Esophagus muscularis mucosa (tissue), 3 donors: ENCODE data around the gene ABCA9.

ENCODE experiments used
- EP300 ChIP-seq: sonication (generic); formaldehyde crosslinking; IDR thresholded peaks from one replicate; pipeline ENCODE4 v1.6.1; 2017; ENCODE audit warnings: antibody characterized with exemption
- TF ChIP-seq, protein P1 (sequence below), 3 experiments: fragments of 200-600 bp in 2 of 3; fragments of 450-650 bp in 1 of 3; sonication (generic) in 2 of 3; IDR thresholded peaks; one replicate each; pipeline ENCODE4 v1.5.1; 2017 to 2019; ENCODE audit warnings: antibody characterized with exemption in 3 of 3, mild to moderate bottlenecking in 2 of 3, moderate library complexity in 1 of 3

DNA sequence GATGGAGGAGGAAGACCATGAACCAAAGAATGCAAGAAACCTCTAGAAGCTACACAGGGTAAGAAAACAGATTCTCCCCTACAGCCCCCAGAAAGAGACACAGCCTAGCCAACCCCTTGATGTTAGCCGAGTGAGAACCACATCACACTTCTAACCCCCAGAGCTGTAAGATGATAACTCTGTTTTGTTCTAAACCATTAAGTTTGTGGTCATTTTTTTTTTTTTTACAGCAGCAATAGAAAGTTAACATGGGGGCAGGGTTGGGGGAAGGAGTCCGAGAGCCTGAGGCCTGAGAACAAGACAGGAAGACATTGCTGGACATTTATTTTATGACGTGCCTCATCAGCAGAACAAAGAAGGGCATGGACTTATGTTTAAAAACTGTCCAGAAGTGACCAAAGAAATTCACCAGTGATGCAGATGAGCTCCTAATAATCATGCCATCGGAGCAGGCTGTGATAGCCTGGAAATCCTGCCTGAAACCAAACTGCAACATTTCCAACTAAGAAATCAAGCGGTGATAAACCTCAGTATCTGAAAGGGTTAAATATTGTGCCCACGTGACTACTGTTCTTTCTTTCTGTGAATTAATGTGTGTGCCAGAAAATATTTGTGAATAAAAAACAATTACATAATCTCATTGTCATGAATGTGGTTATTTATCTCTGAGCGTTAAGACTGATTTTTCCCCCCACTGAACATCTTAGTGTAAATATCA lies 1.1 kb downstream of the ABCA9 start:
- TF ChIP-seq, protein P1, sequence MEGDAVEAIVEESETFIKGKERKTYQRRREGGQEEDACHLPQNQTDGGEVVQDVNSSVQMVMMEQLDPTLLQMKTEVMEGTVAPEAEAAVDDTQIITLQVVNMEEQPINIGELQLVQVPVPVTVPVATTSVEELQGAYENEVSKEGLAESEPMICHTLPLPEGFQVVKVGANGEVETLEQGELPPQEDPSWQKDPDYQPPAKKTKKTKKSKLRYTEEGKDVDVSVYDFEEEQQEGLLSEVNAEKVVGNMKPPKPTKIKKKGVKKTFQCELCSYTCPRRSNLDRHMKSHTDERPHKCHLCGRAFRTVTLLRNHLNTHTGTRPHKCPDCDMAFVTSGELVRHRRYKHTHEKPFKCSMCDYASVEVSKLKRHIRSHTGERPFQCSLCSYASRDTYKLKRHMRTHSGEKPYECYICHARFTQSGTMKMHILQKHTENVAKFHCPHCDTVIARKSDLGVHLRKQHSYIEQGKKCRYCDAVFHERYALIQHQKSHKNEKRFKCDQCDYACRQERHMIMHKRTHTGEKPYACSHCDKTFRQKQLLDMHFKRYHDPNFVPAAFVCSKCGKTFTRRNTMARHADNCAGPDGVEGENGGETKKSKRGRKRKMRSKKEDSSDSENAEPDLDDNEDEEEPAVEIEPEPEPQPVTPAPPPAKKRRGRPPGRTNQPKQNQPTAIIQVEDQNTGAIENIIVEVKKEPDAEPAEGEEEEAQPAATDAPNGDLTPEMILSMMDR (IDR thresholded peaks at IDR 0.05), result no peak
- no peak for TF ChIP-seq EP300
